Caco-2 (cell line): ENCODE data around the gene CHID1. TPM values are rescaled to one million over a fixed set of nuclear protein-coding genes. Genes with fewer than 3 reads are reported as not detected.

Experiments
- BruUV-seq: library from RNA; stranded (reverse); fragments of 400-500 nt; replicated peaks from 2 replicates; lab custom pipeline; 2021; lab: Mats Ljungman, UMichigan
- CTCF ChIA-PET: fragments of 300-600 bp; sonication (Branson Sonifier 250); formaldehyde crosslinking; loops from one replicate; lab custom pipeline; 2022; ENCODE audit warnings: antibody characterized with exemption; lab: Charles Lee
- POLR2A ChIA-PET: fragments of 300-600 bp; sonication (Branson Sonifier 250); formaldehyde crosslinking; loops from one replicate; lab custom pipeline; 2022; ENCODE audit warnings: antibody characterized with exemption; lab: Charles Lee
- DNase-seq, 2 experiments: peaks; one replicate each; pipeline versions ENCODE4 v3.0.0 to v3.0.0-alpha.2; 2020 to 2022
- H3K27me3 ChIP-seq: replicated peaks from 2 replicates; pipeline ENCODE4 v1.6.0; 2011; ENCODE audit warnings: low read length; ENCODE audit not compliant: control insufficient read depth, insufficient read depth
- H3K36me3 ChIP-seq: 2 replicates; pipeline ENCODE4 v1.5.1; 2011; ENCODE audit warnings: low read length; ENCODE audit not compliant: control insufficient read depth, insufficient read depth
- H3K4me1 ChIP-seq: fragments of 250-450 bp; sonication (Bioruptor Pico); 2 replicates; pipeline ENCODE4 v1.5.1; 2020; ENCODE audit warnings: mild to moderate bottlenecking
- H3K4me3 ChIP-seq: 2 replicates; pipeline ENCODE4 v1.5.1; 2011; ENCODE audit warnings: low read depth, mild to moderate bottlenecking, control low read depth, low read length
- H3K9me3 ChIP-seq: fragments of 250-450 bp; sonication (Bioruptor Pico); 2 replicates; pipeline ENCODE4 v1.5.1; 2020; ENCODE audit warnings: mild to moderate bottlenecking, moderate library complexity
- H3K27ac Mint-ChIP-seq: one replicate; pipeline ENCODE4 v1.8.0; 2022; ENCODE audit warnings: mixed read lengths; ENCODE audit not compliant: unreplicated experiment
- H3K27me3 Mint-ChIP-seq: one replicate; pipeline ENCODE4 v1.8.0; 2022; ENCODE audit warnings: mixed read lengths; ENCODE audit not compliant: insufficient read depth, unreplicated experiment
- H3K36me3 Mint-ChIP-seq: one replicate; pipeline ENCODE4 v1.8.0; 2022; ENCODE audit warnings: mild to moderate bottlenecking, mixed read lengths; ENCODE audit not compliant: insufficient read depth, unreplicated experiment
- H3K4me1 Mint-ChIP-seq: one replicate; pipeline ENCODE4 v1.8.0; 2022; ENCODE audit warnings: low read depth, mixed read lengths; ENCODE audit not compliant: unreplicated experiment
- H3K4me3 Mint-ChIP-seq: one replicate; pipeline ENCODE4 v1.8.0; 2022; ENCODE audit warnings: mild to moderate bottlenecking, moderate library complexity, mixed read lengths; ENCODE audit not compliant: unreplicated experiment
- H3K9me3 Mint-ChIP-seq: one replicate; pipeline ENCODE4 v1.8.0; 2022; ENCODE audit warnings: mixed read lengths; ENCODE audit not compliant: unreplicated experiment
- CTCF ChIP-seq, 2 experiments: fragments of 200-600 bp in 1 of 2; IDR thresholded peaks; 1 replicate in 1 of 2; 2 replicates in 1 of 2; pipeline versions ENCODE4 v1.5.1 to v1.8.0; 2011 to 2022; ENCODE audit warnings: antibody characterized with exemption in 1 of 2, control low read depth in 1 of 2, inconsistent platforms in 1 of 2, low read depth in 1 of 2, low read length in 1 of 2, mild to moderate bottlenecking in 1 of 2, moderate library complexity in 1 of 2; ENCODE audit not compliant: insufficient read depth in 1 of 2, severe bottlenecking in 1 of 2, unreplicated experiment in 1 of 2
- intact Hi-C: fragments of 100-400 bp; cut with micrococcal nuclease; formaldehyde crosslinking; loops from one replicate; pipeline ENCODE4 v1.10.0; 2022; ENCODE audit not compliant: unreplicated experiment
- total RNA-seq: library from RNA; stranded (reverse); gene quantifications from 2 replicates; pipeline ENCODE4 v1.2.3, GENCODE V29; 2022

Gene CHID1
- total RNA-seq, 1 experiment from 2014 or later = 180 TPM

DNA sequence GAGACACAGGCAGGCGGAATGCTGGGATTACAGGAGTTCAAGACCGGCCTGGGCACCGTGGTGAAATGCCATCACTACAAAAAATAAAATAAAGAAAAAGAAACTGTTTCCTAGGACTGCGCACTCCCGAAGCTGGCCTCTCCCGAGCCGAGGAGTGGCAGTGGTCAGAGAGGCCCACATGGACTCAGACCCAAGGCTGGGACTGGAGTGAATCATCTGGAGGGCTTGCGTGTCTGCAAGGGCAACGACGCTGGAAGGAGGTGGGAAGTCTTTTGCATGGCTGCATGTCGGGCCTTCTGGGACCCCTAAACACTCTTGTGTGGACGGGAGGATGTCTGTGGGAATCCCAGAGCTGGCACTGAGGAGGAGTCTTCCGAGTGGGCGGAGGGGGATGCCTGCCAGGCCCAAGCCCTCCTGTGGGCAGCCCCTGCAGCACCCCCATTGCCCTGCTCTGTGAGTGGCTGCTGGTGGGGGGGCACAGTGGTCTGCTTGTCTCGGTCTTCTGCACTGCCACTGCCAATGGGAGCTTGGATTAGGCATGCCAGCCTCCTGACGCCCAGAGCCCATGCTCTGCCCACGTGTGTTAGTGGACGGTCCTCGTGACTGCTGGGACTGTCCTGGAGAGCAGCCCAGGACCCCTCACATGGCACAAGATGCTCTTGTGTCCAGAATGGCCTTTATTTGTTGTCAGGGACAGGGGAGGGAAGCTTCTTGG lies 13.2 kb upstream of the CHID1 start:
- no TSS peak for BruUV-seq
- H3K27me3 Mint-ChIP-seq = no peaks in the 10 kb centered on the region
- H3K4me1 Mint-ChIP-seq = peaks cover 4% of the 10 kb centered on the region
- H3K27ac Mint-ChIP-seq = peak overlapping the region; percentile 29
- CTCF ChIA-PET = interaction anchor here (1.8 kb wide), 1 partner anchor 28 kb away, joined by 7 read pairs; no protein-coding TSS in a partner anchor
- POLR2A ChIA-PET = no interaction called here
- H3K4me3 Mint-ChIP-seq = peak overlapping the region; percentile 37
- Histone ChIP-seq H3K27me3 (no peaks in the 10 kb centered on the region), H3K36me3 (no peaks in the 10 kb centered on the region), H3K9me3 (no peaks in the 10 kb centered on the region), H3K4me1 (peaks cover 15% of the 10 kb centered on the region; the same call in 1 of the 2 replicates), H3K4me3 (no peak overlapping the region)
- peaks cover 23% of the 10 kb centered on the region for H3K36me3 Mint-ChIP-seq
- intact Hi-C loops = no loop called here
- no peak for TF ChIP-seq CTCF (IDR thresholded peaks at IDR 0.05; ENCODE audit: insufficient read depth in 1 of 2, low read depth in 1 of 2, low read length in 1 of 2, severe bottlenecking in 1 of 2, unreplicated experiment in 1 of 2)
- DNase-seq = no peak
- H3K9me3 Mint-ChIP-seq = no peaks in the 10 kb centered on the region

DNA sequence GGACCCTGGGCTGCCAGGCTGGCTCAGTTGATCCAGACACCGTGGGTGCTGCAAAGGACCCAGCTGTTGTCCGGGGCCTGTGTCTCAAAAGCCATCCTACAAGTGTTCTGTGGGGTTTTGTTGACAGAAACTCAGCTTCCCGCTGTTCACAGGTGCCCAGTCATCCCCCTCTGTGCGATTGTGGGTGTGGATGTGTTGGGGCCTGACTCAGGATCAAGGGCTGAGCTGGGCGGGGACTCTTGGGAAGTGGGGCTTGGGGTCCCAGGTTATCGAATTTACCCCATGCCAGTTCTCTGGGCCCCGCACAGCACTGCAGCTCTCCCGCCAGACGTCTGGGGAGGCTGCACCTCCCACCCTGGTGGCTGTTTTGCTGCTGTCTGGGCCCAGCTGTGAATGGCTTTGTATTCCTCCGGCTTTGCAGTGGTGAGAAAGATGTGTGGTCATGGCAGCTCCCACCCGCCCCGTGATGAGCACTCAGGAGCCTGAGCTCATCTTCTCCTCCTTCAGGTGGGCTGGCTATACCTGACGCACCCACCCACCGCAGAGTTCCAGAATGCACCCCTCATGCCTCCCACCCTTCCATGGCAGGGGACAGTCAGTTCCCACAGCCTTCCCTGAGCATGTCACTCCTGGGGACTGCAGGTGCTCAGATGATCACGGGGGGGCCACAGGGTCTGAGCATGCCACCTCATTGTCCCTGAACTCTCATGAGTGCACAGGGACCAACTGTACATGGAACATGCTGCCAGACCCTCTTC lies 11.5 kb upstream of the CHID1 start:
- Histone ChIP-seq H3K4me3 (no peak overlapping the region), H3K9me3 (no peaks in the 10 kb centered on the region), H3K36me3 (no peaks in the 10 kb centered on the region), H3K4me1 (0 out of 2 replicates have a peak, but pooled peaks cover 3% of the 10 kb centered on the region), H3K27me3 (no peaks in the 10 kb centered on the region)
- CTCF ChIA-PET = interaction anchor here (0.5 to 1.9 kb wide), 2 partner anchors 30 to 73 kb away, joined by 3 to 7 read pairs; no protein-coding TSS in a partner anchor
- intact Hi-C loops = no loop called here
- DNase-seq = no peak
- H3K4me3 Mint-ChIP-seq = no peak overlapping the region
- no peak for TF ChIP-seq CTCF (IDR thresholded peaks at IDR 0.05; ENCODE audit: insufficient read depth in 1 of 2, low read depth in 1 of 2, low read length in 1 of 2, severe bottlenecking in 1 of 2, unreplicated experiment in 1 of 2)
- H3K9me3 Mint-ChIP-seq = no peaks in the 10 kb centered on the region
- POLR2A ChIA-PET = no interaction called here
- no peaks in the 10 kb centered on the region for H3K4me1 Mint-ChIP-seq
- H3K27me3 Mint-ChIP-seq = no peaks in the 10 kb centered on the region
- H3K27ac Mint-ChIP-seq = no peak overlapping the region
- BruUV-seq = no TSS peak
- peaks cover 11% of the 10 kb centered on the region for H3K36me3 Mint-ChIP-seq

DNA sequence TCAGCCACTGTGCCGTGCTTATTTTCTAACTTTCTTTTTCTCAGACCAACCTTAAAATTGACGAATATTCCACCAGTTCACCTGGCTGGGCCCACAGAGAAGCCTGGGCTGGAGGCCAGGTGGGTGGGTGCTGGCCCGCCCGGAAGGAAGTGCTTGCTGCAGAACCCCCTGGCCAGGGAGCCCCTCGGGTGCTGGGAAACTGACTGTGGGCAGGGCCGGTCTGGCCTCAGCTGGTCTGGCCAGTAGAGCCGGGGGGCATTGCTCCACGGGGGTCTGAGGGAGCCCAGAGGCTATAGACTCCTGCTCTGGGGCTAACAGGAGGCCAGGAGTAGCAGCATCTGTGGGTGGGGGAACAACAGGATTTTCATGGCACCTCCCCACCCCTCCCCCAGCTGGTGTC lies 6.8 kb upstream of the CHID1 start:
- H3K9me3 ChIP-seq = no peaks in the 10 kb centered on the region
- no peak for DNase-seq
- no peaks in the 10 kb centered on the region for H3K36me3 ChIP-seq
- no peaks in the 10 kb centered on the region for H3K4me1 Mint-ChIP-seq
- ChIA-PET CTCF (no interaction called here), POLR2A (no interaction called here)
- no peaks in the 10 kb centered on the region for H3K36me3 Mint-ChIP-seq
- no peak for TF ChIP-seq CTCF (IDR thresholded peaks at IDR 0.05; ENCODE audit: insufficient read depth in 1 of 2, low read depth in 1 of 2, low read length in 1 of 2, severe bottlenecking in 1 of 2, unreplicated experiment in 1 of 2)
- no peak overlapping the region for H3K27ac Mint-ChIP-seq
- no TSS peak for BruUV-seq
- H3K9me3 Mint-ChIP-seq = no peaks in the 10 kb centered on the region
- H3K27me3 ChIP-seq = no peaks in the 10 kb centered on the region
- intact Hi-C loops = no loop called here
- no peaks in the 10 kb centered on the region for H3K27me3 Mint-ChIP-seq
- no peak overlapping the region for H3K4me3 Mint-ChIP-seq
- no peaks in the 10 kb centered on the region for H3K4me1 ChIP-seq
- H3K4me3 ChIP-seq = no peak overlapping the region
